Fibroblast of lung (primary cell): ENCODE measurements around the gene ZNF710. TPM values are rescaled to one million over a fixed set of nuclear protein-coding genes. Genes with fewer than 3 reads are reported as not detected.

ENCODE experiments used
- DNase-seq, 2 donors: peaks; one replicate each; pipeline versions ENCODE4 v3.0.0 to v3.0.0-alpha.2; 2010; ENCODE audit warnings: low read depth in 2 of 2
- H2AFZ ChIP-seq: 2 replicates; pipeline ENCODE4 v1.5.1; 2012; ENCODE audit warnings: low read length, control low read depth, inconsistent platforms
- H3K27ac ChIP-seq: 2 replicates; pipeline ENCODE4 v1.5.1; 2011; ENCODE audit warnings: low read length, control low read depth; ENCODE audit not compliant: insufficient read depth
- H3K27me3 ChIP-seq: 2 replicates; pipeline ENCODE4 v1.5.1; 2011; ENCODE audit warnings: mild to moderate bottlenecking, low read length; ENCODE audit not compliant: control insufficient read depth, insufficient read depth
- H3K36me3 ChIP-seq: 2 replicates; pipeline ENCODE4 v1.5.1; 2011; ENCODE audit warnings: low read length; ENCODE audit not compliant: control insufficient read depth, insufficient read depth
- H3K4me1 ChIP-seq: 2 replicates; pipeline ENCODE4 v1.5.1; 2011; ENCODE audit warnings: low read length; ENCODE audit not compliant: control insufficient read depth, insufficient read depth; ENCODE audit errors: extremely low read depth
- H3K4me2 ChIP-seq: 2 replicates; pipeline ENCODE4 v1.5.1; 2011; ENCODE audit warnings: low read length, control low read depth; ENCODE audit not compliant: insufficient read depth; ENCODE audit errors: extremely low read depth
- H3K4me3 ChIP-seq, 4 experiments: fragments of 200-600 bp in 1 of 4; sonication (generic) in 1 of 4; replicated peaks in 1 of 4; 2 replicates each; pipeline ENCODE4 v1.5.1; 2011 to 2016; ENCODE audit warnings: low read length in 4 of 4, low read depth in 3 of 4, mild to moderate bottlenecking in 3 of 4, control low read depth in 2 of 4, inconsistent platforms in 1 of 4, mixed read lengths in 1 of 4; ENCODE audit not compliant: insufficient read depth in 1 of 4; ENCODE audit errors: control extremely low read depth in 1 of 4
- H3K79me2 ChIP-seq: 2 replicates; pipeline ENCODE4 v1.5.1; 2012; ENCODE audit warnings: mild to moderate bottlenecking, low read length, inconsistent platforms; ENCODE audit not compliant: control insufficient read depth, insufficient read depth
- H3K9ac ChIP-seq: 2 replicates; pipeline ENCODE4 v1.5.1; 2011; ENCODE audit warnings: mild to moderate bottlenecking, low read length, control low read depth; ENCODE audit not compliant: insufficient read depth
- H3K9me3 ChIP-seq: 2 replicates; pipeline ENCODE4 v1.5.1; 2012; ENCODE audit warnings: low read depth, low read length; ENCODE audit not compliant: control insufficient read depth, insufficient read depth
- H4K20me1 ChIP-seq: 2 replicates; pipeline ENCODE4 v1.5.1; 2011; ENCODE audit warnings: low read length; ENCODE audit not compliant: control insufficient read depth, insufficient read depth; ENCODE audit errors: extremely low read depth
- CTCF ChIP-seq, 2 donors: IDR thresholded peaks in 1 of 2; conservative IDR thresholded peaks in 1 of 2; 1 replicate in 1 of 2; 2 replicates in 1 of 2; pipeline ENCODE4 v1.5.1; 2011 to 2012; ENCODE audit warnings: low read length in 2 of 2, control low read depth in 1 of 2, inconsistent platforms in 1 of 2, low read depth in 1 of 2, mild to moderate bottlenecking in 1 of 2
- EZH2 ChIP-seq: IDR thresholded peaks from 2 replicates; pipeline ENCODE4 v1.5.1; 2012; ENCODE audit warnings: low read length, control low read depth, mild to moderate bottlenecking; ENCODE audit errors: missing control alignments
- polyA plus RNA-seq, 2 donors: library from polyadenylated mRNA; depleted of rRNA in 1 of 2; stranded (reverse) in 1 of 2; unstranded in 1 of 2; fragments of >200 nt; gene quantifications; 2 replicates each; pipeline ENCODE4 v1.2.1, GENCODE V29; 2011 to 2012; ENCODE audit warnings: missing spikeins in 1 of 2
- total RNA-seq: library from RNA; depleted of rRNA; stranded (reverse); fragments of >200 nt; gene quantifications from 2 replicates; pipeline ENCODE4 v1.2.1, GENCODE V29; 2014

Gene ZNF710
- total and polyA plus RNA-seq, 2 donors (not counting 1 experiment from before 2014, with no cell fraction given): 2.1 to 9.4 TPM

GRCh38 chr15:90053685-90054466 is 52.8 kb downstream of the ZNF710 start:
- Histone ChIP-seq H2AFZ (no peak overlapping the region), H3K4me3 (no peak overlapping the region), H3K27ac (no peak overlapping the region), H3K9me3 (no peaks in the 10 kb centered on the region), H4K20me1 (no peaks in the 10 kb centered on the region), H3K36me3 (no peaks in the 10 kb centered on the region), H3K4me2 (no peak overlapping the region), H3K9ac (no peak overlapping the region), H3K4me1 (no peaks in the 10 kb centered on the region), H3K27me3 (no peaks in the 10 kb centered on the region), H3K79me2 (peaks cover 2% of the 10 kb centered on the region)
- DNase-seq: no peak
- no peak for TF ChIP-seq CTCF (conservative IDR thresholded peaks at IDR 0.05 in 1 of 2, IDR thresholded peaks at IDR 0.05 in 1 of 2; ENCODE audit: low read depth in 1 of 2, low read length in 2 of 2)
- no peak for TF ChIP-seq EZH2

- H2AFZ ChIP-seq: no peak overlapping the region
- H3K4me3 ChIP-seq: no peak overlapping the region
- no peaks in the 10 kb centered on the region for H3K27me3 ChIP-seq
- H3K4me1 ChIP-seq: no peaks in the 10 kb centered on the region
- no peak overlapping the region for H3K4me2 ChIP-seq
- no peaks in the 10 kb centered on the region for H3K9me3 ChIP-seq
- H3K27ac ChIP-seq: no peak overlapping the region
- DNase-seq: no peak
- TF ChIP-seq EZH2 (no peak), CTCF (conservative IDR thresholded peaks at IDR 0.05 in 1 of 2, IDR thresholded peaks at IDR 0.05 in 1 of 2; ENCODE audit: low read depth in 1 of 2, low read length in 2 of 2) (no peak)
- no peaks in the 10 kb centered on the region for H4K20me1 ChIP-seq
- H3K79me2 ChIP-seq: peaks cover 2% of the 10 kb centered on the region
- H3K36me3 ChIP-seq: no peaks in the 10 kb centered on the region
- H3K9ac ChIP-seq: no peak overlapping the region
Observed at GRCh38 chr15:90054618-90055097, 53.5 kb downstream of the ZNF710 start.

GRCh38 chr15:90055182-90055581 is 54.1 kb downstream of the ZNF710 start:
- H3K9me3 ChIP-seq: no peaks in the 10 kb centered on the region

More at GRCh38 chr15:90055182-90055581, 54.1 kb downstream of the ZNF710 start:
- no peak overlapping the region for H3K4me3 ChIP-seq
- H3K9ac ChIP-seq: no peak overlapping the region
- no peak overlapping the region for H3K27ac ChIP-seq
- no peaks in the 10 kb centered on the region for H3K36me3 ChIP-seq
- peaks cover 2% of the 10 kb centered on the region for H3K79me2 ChIP-seq
- H3K27me3 ChIP-seq: no peaks in the 10 kb centered on the region
- no peaks in the 10 kb centered on the region for H3K4me1 ChIP-seq
- no peak for DNase-seq
- TF ChIP-seq CTCF (conservative IDR thresholded peaks at IDR 0.05 in 1 of 2, IDR thresholded peaks at IDR 0.05 in 1 of 2; ENCODE audit: low read depth in 1 of 2, low read length in 2 of 2): no peak
- TF ChIP-seq EZH2: no peak
- H3K4me2 ChIP-seq: no peak overlapping the region
- H2AFZ ChIP-seq: no peak overlapping the region
- no peaks in the 10 kb centered on the region for H4K20me1 ChIP-seq
